B cell (primary cell): Measurements from ENCODE around the gene RRAS.

Experiments
- EZH2 ChIP-seq: IDR thresholded peaks from 2 replicates; pipeline ENCODE4 v1.6.1; 2012; ENCODE audit warnings: borderline replicate concordance, low read depth, mild to moderate bottlenecking, moderate library complexity, low read length; ENCODE audit not compliant: insufficient read depth, poor library complexity, severe bottlenecking
- TF ChIP-seq, protein P1 (sequence below): fragments of 200-600 bp; IDR thresholded peaks from one replicate; pipeline ENCODE4 v1.8.0; 2022; ENCODE audit warnings: antibody characterized with exemption, mild to moderate bottlenecking

DNA sequence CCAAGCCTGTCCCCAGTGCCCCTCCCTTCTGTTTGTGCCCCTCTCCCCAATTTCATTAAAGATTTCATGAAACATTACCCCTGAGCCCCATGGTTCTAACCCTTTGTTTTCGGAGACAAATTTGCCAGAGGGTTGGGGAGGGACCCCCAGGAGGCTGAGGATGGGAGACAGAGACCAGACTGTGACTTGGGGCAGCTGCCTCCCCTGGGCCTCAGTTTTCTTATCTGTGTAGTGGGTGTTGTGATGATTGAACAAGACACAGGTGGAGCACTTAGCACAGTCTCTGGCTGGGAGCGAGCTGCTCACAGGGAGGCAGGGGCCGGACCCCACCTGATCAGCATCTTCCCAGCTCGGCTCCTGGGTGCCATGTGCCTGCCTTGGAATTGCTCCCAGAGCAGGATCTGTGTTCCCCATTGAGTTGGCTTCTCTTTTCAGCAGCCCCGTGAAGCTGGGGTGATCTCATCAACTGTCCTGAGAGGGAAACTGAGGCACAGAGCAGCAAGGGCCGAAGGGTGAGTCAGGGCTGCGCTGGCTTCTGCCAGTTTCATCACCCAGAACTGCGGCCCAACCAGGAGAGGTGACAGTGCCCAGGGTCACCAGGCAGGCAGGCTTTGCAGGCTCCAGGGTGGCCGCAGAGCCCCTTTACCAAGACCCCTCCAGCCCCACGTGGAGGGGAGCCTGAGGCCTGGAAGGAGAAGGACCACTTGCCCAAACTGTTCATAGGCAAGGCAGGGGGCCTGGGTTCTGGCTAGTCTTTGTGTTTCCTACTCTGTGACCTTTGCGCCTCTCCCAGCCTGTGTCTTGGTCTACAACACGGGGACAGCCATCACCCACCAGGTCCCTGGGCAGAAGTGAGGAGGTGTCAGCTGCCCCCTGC, 18.9 kb upstream of the RRAS start:
- TF ChIP-seq, protein P1, sequence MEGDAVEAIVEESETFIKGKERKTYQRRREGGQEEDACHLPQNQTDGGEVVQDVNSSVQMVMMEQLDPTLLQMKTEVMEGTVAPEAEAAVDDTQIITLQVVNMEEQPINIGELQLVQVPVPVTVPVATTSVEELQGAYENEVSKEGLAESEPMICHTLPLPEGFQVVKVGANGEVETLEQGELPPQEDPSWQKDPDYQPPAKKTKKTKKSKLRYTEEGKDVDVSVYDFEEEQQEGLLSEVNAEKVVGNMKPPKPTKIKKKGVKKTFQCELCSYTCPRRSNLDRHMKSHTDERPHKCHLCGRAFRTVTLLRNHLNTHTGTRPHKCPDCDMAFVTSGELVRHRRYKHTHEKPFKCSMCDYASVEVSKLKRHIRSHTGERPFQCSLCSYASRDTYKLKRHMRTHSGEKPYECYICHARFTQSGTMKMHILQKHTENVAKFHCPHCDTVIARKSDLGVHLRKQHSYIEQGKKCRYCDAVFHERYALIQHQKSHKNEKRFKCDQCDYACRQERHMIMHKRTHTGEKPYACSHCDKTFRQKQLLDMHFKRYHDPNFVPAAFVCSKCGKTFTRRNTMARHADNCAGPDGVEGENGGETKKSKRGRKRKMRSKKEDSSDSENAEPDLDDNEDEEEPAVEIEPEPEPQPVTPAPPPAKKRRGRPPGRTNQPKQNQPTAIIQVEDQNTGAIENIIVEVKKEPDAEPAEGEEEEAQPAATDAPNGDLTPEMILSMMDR = no peak
- no peak for TF ChIP-seq EZH2
